DND-41 (cell line): Measurements from ENCODE around the gene SMARCAL1.

Source experiments
- ATAC-seq: fragments of 200-7000 bp; cut with Tn5 transposase; 3 replicates; pipeline ENCODE4 v1.9.1; 2021; ENCODE audit warnings: low read depth; ENCODE audit not compliant: insufficient read depth
- DNase-seq: peaks from one replicate; pipeline ENCODE4 v3.0.0-alpha.2; 2020
- H2AFZ ChIP-seq: 2 replicates; pipeline ENCODE4 v1.6.0; 2012; ENCODE audit warnings: low read depth, low read length
- H3K27ac ChIP-seq: 2 replicates; pipeline ENCODE4 v1.5.1; 2012; ENCODE audit warnings: low read length, inconsistent platforms
- H3K27me3 ChIP-seq: fragments of 200-600 bp; sonication (generic); 2 replicates; pipeline ENCODE4 v1.6.0; 2012; ENCODE audit warnings: low read length, mild to moderate bottlenecking, inconsistent platforms; ENCODE audit not compliant: insufficient read depth, poor library complexity
- H3K36me3 ChIP-seq: 2 replicates; pipeline ENCODE4 v1.5.1; 2012; ENCODE audit warnings: low read length, inconsistent platforms; ENCODE audit not compliant: insufficient read depth
- H3K4me1 ChIP-seq: 2 replicates; pipeline ENCODE4 v1.5.1; 2012; ENCODE audit warnings: mild to moderate bottlenecking, low read length; ENCODE audit not compliant: insufficient read depth
- H3K4me2 ChIP-seq: 2 replicates; pipeline ENCODE4 v1.6.0; 2012; ENCODE audit warnings: mild to moderate bottlenecking, moderate library complexity, low read length, inconsistent platforms; ENCODE audit not compliant: insufficient read depth
- H3K4me3 ChIP-seq, 2 experiments: fragments of 200-600 bp in 1 of 2; shearing (Covaris generic) in 1 of 2; 2 replicates each; pipeline ENCODE4 v1.5.1; 2012 to 2016; ENCODE audit warnings: inconsistent platforms in 2 of 2, low read length in 2 of 2, mild to moderate bottlenecking in 2 of 2, low read depth in 1 of 2, moderate library complexity in 1 of 2
- H3K79me2 ChIP-seq: 2 replicates; pipeline ENCODE4 v1.6.0; 2012; ENCODE audit warnings: low read length, inconsistent platforms; ENCODE audit not compliant: insufficient read depth
- H3K9ac ChIP-seq: 2 replicates; pipeline ENCODE4 v1.6.0; 2012; ENCODE audit warnings: low read depth, mild to moderate bottlenecking, inconsistent platforms, low read length, moderate library complexity
- H3K9me3 ChIP-seq: 2 replicates; pipeline ENCODE4 v1.5.1; 2012; ENCODE audit warnings: low read length, moderate library complexity, mild to moderate bottlenecking, inconsistent platforms; ENCODE audit not compliant: insufficient read depth, severe bottlenecking
- H4K20me1 ChIP-seq: 2 replicates; pipeline ENCODE4 v1.6.0; 2012; ENCODE audit warnings: low read length; ENCODE audit not compliant: insufficient read depth
- CTCF ChIP-seq: IDR thresholded peaks from 2 replicates; pipeline ENCODE4 v1.5.1; 2012; ENCODE audit warnings: borderline replicate concordance, low read length, moderate library complexity, mild to moderate bottlenecking; ENCODE audit not compliant: poor library complexity, severe bottlenecking; ENCODE audit errors: extremely low read depth
- EZH2 ChIP-seq: IDR thresholded peaks from 3 replicates; pipeline ENCODE4 v1.6.1; 2012; ENCODE audit warnings: borderline replicate concordance, low read depth, mild to moderate bottlenecking, moderate library complexity, low read length, inconsistent platforms; ENCODE audit not compliant: severe bottlenecking

SMARCAL1 gene

DNA sequence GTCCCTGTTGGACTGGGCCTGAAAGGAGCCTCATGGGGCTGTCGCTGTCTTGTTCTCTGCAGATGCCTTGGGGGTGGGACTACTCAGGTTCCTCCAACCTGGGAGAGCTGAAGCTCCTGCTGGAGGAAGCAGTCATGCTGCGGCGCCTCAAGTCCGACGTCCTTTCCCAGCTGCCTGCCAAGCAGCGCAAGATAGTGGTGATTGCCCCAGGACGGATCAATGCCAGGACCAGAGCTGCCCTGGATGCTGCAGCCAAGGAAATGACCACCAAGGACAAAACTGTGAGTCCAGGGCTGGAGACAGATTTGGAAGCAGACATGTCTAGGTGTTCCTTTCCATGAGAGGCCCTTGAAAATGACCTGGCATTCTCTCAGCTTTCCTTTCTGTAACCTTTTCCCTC, 38.5 kb downstream of the SMARCAL1 start:
- H3K9ac ChIP-seq: no peak overlapping the region
- TF ChIP-seq EZH2: no peak
- H2AFZ ChIP-seq: no peak overlapping the region
- no peak for ATAC-seq
- no peaks in the 10 kb centered on the region for H3K4me1 ChIP-seq
- H3K9me3 ChIP-seq: no peaks in the 10 kb centered on the region
- H3K27ac ChIP-seq: no peak overlapping the region
- H3K79me2 ChIP-seq: no peaks in the 10 kb centered on the region
- H4K20me1 ChIP-seq: no peaks in the 10 kb centered on the region
- H3K27me3 ChIP-seq: no peaks in the 10 kb centered on the region
- H3K4me3 ChIP-seq: no peak overlapping the region
- no peak for DNase-seq
- no peak overlapping the region for H3K4me2 ChIP-seq
- H3K36me3 ChIP-seq: peaks cover 88% of the 10 kb centered on the region

- Histone ChIP-seq H4K20me1 (no peaks in the 10 kb centered on the region), H2AFZ (no peak overlapping the region), H3K4me2 (no peak overlapping the region), H3K9ac (no peak overlapping the region), H3K27me3 (no peaks in the 10 kb centered on the region), H3K4me3 (no peak overlapping the region), H3K79me2 (no peaks in the 10 kb centered on the region), H3K36me3 (peaks cover 59% of the 10 kb centered on the region), H3K9me3 (no peaks in the 10 kb centered on the region), H3K27ac (no peak overlapping the region), H3K4me1 (no peaks in the 10 kb centered on the region)
- DNase-seq (no peak), ATAC-seq (no peak)
- TF ChIP-seq CTCF (no peak), EZH2 (no peak)
Observed at GRCh38 chr2:216453955-216454614, 41.8 kb downstream of the SMARCAL1 start.

DNA sequence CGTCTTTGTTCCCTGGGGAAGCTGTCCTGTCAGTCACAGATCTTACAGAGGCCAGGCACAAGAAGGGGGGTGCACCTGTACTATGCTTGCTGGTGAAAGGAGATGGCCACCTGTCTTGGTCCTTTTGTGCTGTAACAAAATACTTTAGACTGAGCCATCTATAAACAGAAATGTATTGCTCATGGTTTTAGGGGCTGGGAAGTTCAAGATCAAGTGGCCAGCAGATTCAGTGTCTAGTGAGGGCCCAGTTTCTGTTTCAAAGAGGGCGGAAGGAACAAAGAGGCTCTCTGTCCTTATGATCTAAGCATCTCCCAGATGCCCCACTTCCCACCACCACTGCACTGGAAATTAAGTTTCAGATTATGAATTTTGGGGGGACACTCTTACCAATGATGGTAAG, 50.9 kb downstream of the SMARCAL1 start:
- no peak for DNase-seq
- H3K4me2 ChIP-seq: no peak overlapping the region
- H3K27me3 ChIP-seq: no peaks in the 10 kb centered on the region
- no peaks in the 10 kb centered on the region for H3K79me2 ChIP-seq
- no peaks in the 10 kb centered on the region for H3K9me3 ChIP-seq
- ATAC-seq: no peak
- peaks cover 8% of the 10 kb centered on the region; the same call in 1 of the 2 replicates for H3K36me3 ChIP-seq
- TF ChIP-seq EZH2 (no peak), CTCF (no peak)
- no peak overlapping the region for H3K4me3 ChIP-seq
- H4K20me1 ChIP-seq: no peaks in the 10 kb centered on the region
- H3K27ac ChIP-seq: no peak overlapping the region
- no peak overlapping the region for H3K9ac ChIP-seq
- no peaks in the 10 kb centered on the region for H3K4me1 ChIP-seq
- no peak overlapping the region for H2AFZ ChIP-seq

GRCh38 chr2:216464104-216464720, 51.9 kb downstream of the SMARCAL1 start:
- Histone ChIP-seq H3K36me3 (peaks cover 9% of the 10 kb centered on the region; the same call in 1 of the 2 replicates), H3K9ac (no peak overlapping the region), H2AFZ (no peak overlapping the region), H3K4me3 (no peak overlapping the region), H3K4me1 (no peaks in the 10 kb centered on the region), H3K79me2 (no peaks in the 10 kb centered on the region), H4K20me1 (no peaks in the 10 kb centered on the region), H3K27ac (no peak overlapping the region), H3K9me3 (no peaks in the 10 kb centered on the region), H3K27me3 (no peaks in the 10 kb centered on the region), H3K4me2 (no peak overlapping the region)
- no peak for DNase-seq
- TF ChIP-seq EZH2 (no peak), CTCF (no peak)
- no peak for ATAC-seq
